ENCODE data around the gene SLC20A1. TPM values are rescaled to one million over a fixed set of nuclear protein-coding genes. Genes with fewer than 3 reads are reported as not detected.

The SLC20A1 gene
- total and polyA plus RNA-seq, 2 of the 4 experiments (the other 2 are of a cell fraction): 93.6 to 94.1 TPM

DNA sequence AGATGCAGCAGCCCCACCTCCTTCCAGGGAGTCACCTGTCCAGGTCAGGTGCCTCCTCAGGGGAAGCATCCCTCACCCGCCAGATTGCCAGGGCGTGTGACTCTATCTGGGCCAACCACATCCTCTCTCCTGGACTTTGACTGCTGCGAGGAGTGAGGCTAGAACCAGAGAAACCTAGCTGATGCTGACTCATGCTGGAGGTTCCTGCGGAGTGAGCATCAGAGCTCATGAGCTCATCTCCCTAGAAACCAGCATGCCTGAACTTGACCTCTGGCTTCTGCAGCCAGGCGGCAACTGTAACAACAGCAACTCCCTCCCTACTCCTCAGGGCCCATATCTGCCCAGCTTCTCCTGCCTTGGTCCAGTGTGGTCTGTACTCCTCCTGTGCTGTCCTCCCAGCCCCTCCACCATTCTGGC is 46.8 kb downstream of the SLC20A1 start (continued):
- TF ChIP-seq SMC3 (IDR thresholded peaks at IDR 0.05; ENCODE audit: low read depth, low read length): no peak

DNA sequence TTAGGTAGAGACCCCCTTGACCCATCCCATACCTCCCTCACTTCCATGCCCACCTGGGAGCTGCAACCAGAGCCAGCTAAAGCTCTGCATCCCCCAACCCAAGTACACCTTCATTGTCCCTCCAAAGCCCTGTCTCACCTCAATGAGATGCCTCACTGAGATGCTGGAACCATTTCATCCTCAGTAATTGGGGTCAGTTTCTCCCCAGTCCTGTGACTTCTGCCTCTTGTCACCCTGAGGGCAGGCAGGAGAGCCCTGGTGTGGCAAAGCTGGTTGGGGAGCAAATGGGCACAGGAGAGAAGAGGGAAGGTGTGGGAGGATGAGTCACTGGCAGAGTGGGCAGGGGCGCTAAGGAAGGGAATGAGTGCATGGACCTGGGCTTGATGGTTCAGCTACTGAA is 47.2 kb downstream of the SLC20A1 start:
- Histone ChIP-seq H2BK120ac (ENCODE audit: low read depth, low read length) (peak overlapping the region; percentile 93), H3K79me1 (ENCODE audit: low read depth in 1 of 2, low read length in 2 of 2) (0 out of 4 replicates have a peak, but pooled peaks cover 0 to 5% of the 10 kb centered on the region in 2 experiments), H4K8ac (ENCODE audit: low read depth in 2 of 2, low read length in 2 of 2) (peak overlapping the region; percentile 23 to 85; a peak in 3 of 4 replicates), H3K14ac (replicated peaks; ENCODE audit: low read depth, low read length) (peak overlapping the region; percentile 87), H3K27me3 (ENCODE audit: control insufficient read depth, insufficient read depth, low read length) (no peaks in the 10 kb centered on the region), H2BK5ac (ENCODE audit: low read depth, low read length, poor library complexity, severe bottlenecking) (peak overlapping the region; percentile 85), H2AK9ac (replicated peaks; ENCODE audit: low read depth, low read length, poor library complexity) (peak overlapping the region; percentile 90), H3K36me3 (ENCODE audit: control insufficient read depth, insufficient read depth, low read length) (no peaks in the 10 kb centered on the region), H4K5ac (ENCODE audit: low read depth, low read length) (peak overlapping the region; percentile 76), H3K9me3 (ENCODE audit: control insufficient read depth, insufficient read depth, low read length) (no peaks in the 10 kb centered on the region), H2BK15ac (ENCODE audit: low read depth, low read length) (peak overlapping the region; percentile 82; the same call in 2 of the 3 replicates), H2AK5ac (ENCODE audit: low read depth, low read length) (peak overlapping the region; percentile 90), H3K18ac (ENCODE audit: low read depth, low read length) (peak overlapping the region; percentile 84), H3K4me3 (ENCODE audit: insufficient read depth, low read depth, low read length) (no peak overlapping the region), H4K91ac (ENCODE audit: insufficient read depth, low read depth, low read length) (peak overlapping the region; percentile 85), H3K56ac (ENCODE audit: extremely low read depth, insufficient read depth, low read length) (no peak overlapping the region), H3K4ac (ENCODE audit: low read depth, low read length) (peak overlapping the region; percentile 93), H2BK20ac (ENCODE audit: low read depth, low read length) (peak overlapping the region; percentile 95), H3K4me2 (ENCODE audit: low read depth, low read length) (peak overlapping the region; percentile 15; the same call in 1 of the 2 replicates), H2AFZ (replicated peaks; ENCODE audit: low read length, poor library complexity) (peak overlapping the region; percentile 87), H3K9ac (ENCODE audit: low read depth, low read length) (peak overlapping the region; percentile 3; the same call in 1 of the 2 replicates), H3K23ac (ENCODE audit: low read depth, low read length) (peak overlapping the region; percentile 75), H3K4me1 (ENCODE audit: control insufficient read depth, insufficient read depth, low read length) (peaks cover 12% of the 10 kb centered on the region), H4K20me1 (ENCODE audit: insufficient read depth, low read length) (no peaks in the 10 kb centered on the region), H3K27ac (ENCODE audit: insufficient read depth, low read length) (peak overlapping the region; percentile 73), H3K9me1 (ENCODE audit: insufficient read depth, low read length) (peaks cover 23% of the 10 kb centered on the region)
- dilution Hi-C loops (cut with HindIII; ENCODE audit: low sequenced_read_pairs, unreplicated experiment) (no loop called here), in situ Hi-C loops (cut with MboI; ENCODE audit: low sequenced_read_pairs) (no loop called here), intact Hi-C loops (cut with micrococcal nuclease) (no loop called here)
- CTCF ChIA-PET: interaction anchor here (0.8 to 1.1 kb wide), 3 partner anchors 15 to 68 kb away, joined by 3 read pairs; no protein-coding TSS in a partner anchor
- DNase-seq: no peak
- WGBS, 2 experiments (ENCODE audit: extremely low coverage in 2 of 2, insufficient read length in 1 of 2): no CpG with 5 or more reads among the region's 1 CpG
- no TSS peak for BruUV-seq (replicated peaks)
- ATAC-seq (ENCODE audit: low read depth): no peak
- POLR2A ChIA-PET (ENCODE audit: unreplicated experiment): no interaction called here
- no peak for TF ChIP-seq RFX5 (IDR thresholded peaks at IDR 0.05; ENCODE audit: low read depth, low read length)
- TF ChIP-seq FOS (IDR thresholded peaks at IDR 0.05; ENCODE audit: low read depth, low read length): 0 out of 2 replicates have a peak, but pooled peaks have one; percentile 19
- TF ChIP-seq, protein P1, sequence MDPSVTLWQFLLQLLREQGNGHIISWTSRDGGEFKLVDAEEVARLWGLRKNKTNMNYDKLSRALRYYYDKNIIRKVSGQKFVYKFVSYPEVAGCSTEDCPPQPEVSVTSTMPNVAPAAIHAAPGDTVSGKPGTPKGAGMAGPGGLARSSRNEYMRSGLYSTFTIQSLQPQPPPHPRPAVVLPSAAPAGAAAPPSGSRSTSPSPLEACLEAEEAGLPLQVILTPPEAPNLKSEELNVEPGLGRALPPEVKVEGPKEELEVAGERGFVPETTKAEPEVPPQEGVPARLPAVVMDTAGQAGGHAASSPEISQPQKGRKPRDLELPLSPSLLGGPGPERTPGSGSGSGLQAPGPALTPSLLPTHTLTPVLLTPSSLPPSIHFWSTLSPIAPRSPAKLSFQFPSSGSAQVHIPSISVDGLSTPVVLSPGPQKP (IDR thresholded peaks at IDR 0.05; ENCODE audit: borderline replicate concordance, low read depth, low read length): no peak
- no peak for TF ChIP-seq SMC3 (IDR thresholded peaks at IDR 0.05; ENCODE audit: low read depth, low read length)
- no peak for TF ChIP-seq CHD1 (IDR thresholded peaks at IDR 0.05; ENCODE audit: low read depth, low read length)
